Activated CD4-positive, alpha-beta T cell treated with anti-CD3 and anti-CD28 coated beads for 4 hours (primary cell): Measurements from ENCODE around the gene HOXA13.
A peak's percentile ranks its signal among the peaks of the same experiment; 100 is the strongest.

Source experiments
- DNase-seq, 2 donors: peaks; one replicate each; pipeline ENCODE4 v3.0.0-alpha.2; 2020

Gene HOXA13

DNA sequence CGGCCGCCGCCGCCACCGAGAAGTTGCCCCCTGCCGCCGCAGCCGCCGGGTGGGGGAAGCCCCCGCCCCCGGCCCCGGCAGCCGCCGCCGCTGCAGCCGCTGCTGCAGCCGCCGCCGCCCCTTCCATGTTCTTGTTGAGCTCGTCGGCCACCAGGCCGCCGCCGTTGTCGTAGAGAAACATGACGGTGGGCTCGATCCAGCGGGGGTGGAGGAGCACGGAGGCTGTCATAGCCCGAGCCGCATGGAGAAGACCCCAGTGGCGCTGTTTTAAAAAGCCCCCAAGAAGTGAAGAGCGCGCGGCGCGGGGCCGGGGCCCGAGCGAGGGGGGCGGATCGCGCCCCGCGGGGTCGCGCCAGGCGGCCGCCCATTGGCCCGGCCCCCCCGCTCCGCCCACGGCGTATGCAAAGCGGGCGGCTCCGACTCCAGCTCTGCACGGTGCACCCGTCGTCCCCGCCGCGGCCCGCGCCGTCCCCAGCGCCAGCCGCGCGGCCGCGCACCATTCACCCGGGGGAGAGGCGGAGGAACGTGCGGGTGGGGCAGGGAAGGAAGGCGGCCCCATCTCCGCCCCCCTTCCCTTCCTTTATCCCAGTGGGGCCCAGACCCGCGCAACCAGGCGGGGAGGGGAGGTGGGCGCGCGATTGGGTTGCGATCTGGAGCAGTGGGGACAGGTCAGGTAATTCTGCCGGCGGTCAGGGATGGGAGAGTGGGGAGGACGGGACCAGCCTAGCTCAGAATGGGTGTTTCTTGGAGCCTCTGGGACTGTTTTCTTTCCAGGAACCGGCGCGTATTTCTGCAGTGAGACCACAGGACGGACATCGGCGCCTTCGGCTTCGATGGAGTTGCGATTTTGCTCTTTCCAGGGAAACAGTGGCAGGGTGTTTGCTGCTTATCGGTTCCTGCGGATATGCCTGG is at the start of gene HOXA13:
Gene HOXA13 (minus strand): TSS at position 243 of the 912 bp plus-strand sequence. CDS start 14 bp downstream, at position 229.
- no peak for DNase-seq

- DNase-seq = no peak
These were observed 49.2 kb upstream of the HOXA13 start for GRCh38 chr7:27248911-27249723.

DNA sequence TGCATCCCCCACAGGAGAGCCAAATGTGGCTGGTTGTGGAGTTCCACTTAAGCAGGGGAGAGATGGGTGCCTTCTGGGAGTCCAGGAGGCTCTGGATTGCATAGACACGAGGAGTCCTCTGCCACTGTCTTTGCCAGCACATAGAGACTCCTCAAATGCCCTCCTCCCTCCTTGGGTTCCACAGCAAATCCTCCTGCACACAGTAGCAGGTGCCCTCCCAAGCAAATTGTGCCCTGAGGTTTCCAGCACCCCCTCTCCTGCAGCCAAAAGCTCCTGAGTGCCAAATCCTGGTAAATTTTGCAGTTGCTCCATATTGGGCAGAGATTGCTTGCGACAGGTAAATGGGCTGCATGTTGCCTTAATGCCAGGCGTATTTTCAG is 48.5 kb upstream of the HOXA13 start:
- no peak for DNase-seq

GRCh38 chr7:27247452-27248426 is 47.8 kb upstream of the HOXA13 start:
- DNase-seq = no peak

- DNase-seq = no peak
These were observed 47.1 kb upstream of the HOXA13 start for GRCh38 chr7:27247000-27247399.

- DNase-seq = no peak
These were observed 46.2 kb upstream of the HOXA13 start for GRCh38 chr7:27245798-27246691.

DNA sequence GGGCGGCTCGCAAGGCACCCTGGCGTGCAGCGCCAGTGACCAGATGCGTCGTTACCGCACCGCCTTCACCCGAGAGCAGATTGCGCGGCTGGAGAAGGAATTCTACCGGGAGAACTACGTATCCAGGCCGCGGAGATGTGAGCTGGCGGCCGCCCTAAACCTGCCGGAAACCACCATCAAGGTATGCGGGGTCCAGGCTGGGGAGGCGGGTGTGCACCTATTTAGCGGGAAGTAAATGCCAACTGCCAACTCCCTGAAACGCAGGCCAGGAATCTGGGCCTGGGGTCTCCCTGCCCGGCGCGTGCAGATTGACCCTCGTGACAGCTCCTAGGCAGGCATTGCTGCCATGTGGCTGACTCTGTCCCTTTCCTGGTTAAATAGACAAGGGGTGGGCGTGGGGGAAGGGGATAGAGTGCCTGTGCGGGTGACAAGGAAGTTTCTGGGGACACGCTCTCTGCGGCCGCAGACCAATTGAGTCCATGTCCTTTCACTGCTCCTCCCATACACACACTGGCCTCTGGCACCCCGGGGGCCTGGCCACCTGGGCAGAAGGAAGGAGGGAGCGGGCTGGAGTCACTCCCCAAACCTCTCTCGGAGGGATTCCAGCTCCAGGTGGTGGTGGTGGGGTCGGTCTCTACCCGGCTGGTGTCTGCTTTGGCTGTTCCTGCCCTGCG is 45.4 kb upstream of the HOXA13 start:
- no peak for DNase-seq

DNA sequence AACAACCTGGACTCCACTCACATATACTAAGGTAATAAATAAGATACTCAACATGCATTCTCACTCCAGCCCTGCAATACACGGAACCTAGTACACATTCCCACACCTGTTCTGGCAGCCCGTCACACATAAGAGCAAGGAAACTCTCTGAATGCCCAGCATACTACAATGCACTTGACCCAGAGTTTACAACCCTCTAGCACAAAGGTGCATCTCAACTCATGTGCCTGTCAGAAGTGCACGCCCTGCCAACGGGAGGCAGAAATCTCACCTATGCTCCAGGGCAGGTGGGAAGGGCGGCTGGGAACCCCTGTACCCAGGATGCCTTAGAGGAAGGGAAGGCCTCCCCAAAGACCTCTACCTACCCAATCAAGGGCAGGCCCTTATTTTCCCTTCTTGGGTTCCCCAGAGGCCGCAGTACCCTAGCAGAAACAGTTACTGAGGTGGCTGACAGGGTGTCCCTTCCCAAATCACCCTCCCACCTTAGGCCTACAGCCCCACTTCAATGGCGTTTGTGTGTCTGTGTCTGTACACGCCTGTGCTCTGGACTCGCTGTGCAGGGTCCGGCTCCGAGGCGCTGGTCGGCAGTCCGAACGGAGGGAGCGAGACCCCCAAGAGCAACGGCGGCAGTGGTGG is 44.7 kb upstream of the HOXA13 start:
- no peak for DNase-seq

DNA sequence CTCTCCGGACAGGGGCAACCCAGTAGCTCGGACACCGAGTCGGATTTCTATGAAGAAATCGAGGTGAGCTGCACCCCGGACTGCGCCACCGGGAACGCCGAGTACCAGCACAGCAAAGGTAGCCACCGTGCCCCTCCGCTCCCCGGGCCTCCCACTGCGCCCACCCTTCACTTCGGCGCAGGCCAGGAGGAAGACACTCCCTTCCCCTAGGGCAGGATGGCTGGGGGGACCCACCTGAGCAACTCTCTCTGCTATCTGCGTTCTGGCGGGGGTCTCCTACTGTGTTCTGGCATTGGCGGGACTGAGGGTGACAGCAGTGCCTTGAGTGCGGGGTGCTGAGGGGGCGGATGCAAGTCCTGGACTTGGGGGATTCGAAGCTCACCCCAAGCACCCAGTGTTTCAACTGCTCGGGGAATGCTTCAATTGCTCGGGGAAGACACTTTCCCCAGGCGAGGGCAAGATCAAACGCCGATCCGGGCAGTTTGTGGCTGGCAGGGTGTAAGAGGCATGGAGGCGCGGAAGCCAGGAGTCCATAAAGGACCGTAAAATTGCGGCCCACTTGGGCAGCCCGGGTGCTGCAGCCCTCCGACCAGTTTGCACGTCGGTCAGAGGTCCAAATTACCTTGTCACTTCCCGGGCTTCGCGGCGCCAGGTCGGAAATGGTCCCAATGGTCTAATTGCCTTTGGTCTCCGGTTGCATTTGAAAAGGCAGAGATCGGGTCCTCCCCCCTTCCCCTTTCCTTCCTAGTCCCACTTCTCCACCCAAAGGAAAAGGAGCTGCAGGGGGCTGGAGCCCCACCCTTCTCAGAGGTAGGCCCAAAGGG is 43.7 kb upstream of the HOXA13 start:
- no peak for DNase-seq

GRCh38 chr7:27242555-27243339 is 42.9 kb upstream of the HOXA13 start, which contains the start of gene EVX1:
Gene EVX1, plus strand, starts transcription at chr7:27242802. Its CDS starts 229 bp downstream, at chr7:27243031.
- peak in 1 of 2 donors; percentile 8 for DNase-seq

DNA sequence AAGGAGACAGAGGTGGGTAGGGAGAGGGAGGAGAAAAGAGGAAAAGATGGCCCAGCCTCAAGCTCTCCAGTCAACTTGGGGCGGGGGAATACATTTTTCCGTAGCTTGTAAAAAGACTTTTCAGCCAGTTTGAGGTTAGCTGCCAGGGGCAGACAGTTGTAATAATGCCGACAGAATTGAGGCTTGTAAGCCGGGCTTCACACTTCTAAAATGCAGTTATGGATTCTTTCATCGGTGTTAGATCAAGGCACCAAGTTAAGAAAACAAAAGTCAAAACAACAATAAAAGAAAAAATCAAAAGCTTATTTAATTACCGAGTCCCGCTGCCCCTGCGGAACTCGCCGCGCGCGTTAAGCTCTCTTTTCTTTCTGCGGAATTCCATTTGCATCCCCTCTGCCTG is 42.3 kb upstream of the HOXA13 start:
- no peak for DNase-seq

- no peak for DNase-seq
These were observed 41.5 kb upstream of the HOXA13 start for GRCh38 chr7:27241189-27242056.

DNA sequence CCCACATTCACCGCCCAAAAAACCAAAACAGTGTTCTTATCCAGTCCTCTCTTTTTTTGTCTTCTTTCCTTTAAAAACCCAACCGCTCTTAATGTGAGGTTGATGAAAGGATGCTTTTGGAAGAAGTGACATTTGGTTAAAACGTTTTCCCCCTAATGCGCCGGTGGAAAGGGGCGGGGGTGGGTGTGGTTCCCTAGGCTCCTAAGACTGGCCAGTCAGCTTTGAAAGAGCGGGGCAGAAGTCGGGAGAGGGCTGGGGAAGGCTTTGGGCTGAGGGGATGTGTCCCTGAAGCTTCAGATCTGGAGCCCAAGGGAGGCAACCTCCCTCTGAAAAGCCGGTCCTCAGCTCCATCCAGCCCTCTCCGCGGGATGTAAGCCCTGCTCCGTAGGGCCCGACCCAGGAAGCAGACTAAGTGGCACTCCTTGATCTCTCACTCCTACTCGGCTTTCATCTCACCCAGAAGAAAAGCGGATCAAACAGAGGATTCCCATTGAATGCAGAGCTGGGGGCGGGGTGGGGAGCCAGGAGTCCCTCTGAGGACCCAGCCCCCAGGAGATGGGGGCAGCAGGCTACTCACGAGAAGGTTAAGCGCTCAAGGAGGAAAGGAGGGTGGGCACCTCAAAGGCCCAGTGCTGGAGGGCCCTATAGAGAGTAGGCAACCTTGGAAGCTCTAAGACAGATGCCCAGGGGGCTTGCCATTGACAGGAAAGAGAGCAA is 40.3 kb upstream of the HOXA13 start:
- DNase-seq = no peak

DNA sequence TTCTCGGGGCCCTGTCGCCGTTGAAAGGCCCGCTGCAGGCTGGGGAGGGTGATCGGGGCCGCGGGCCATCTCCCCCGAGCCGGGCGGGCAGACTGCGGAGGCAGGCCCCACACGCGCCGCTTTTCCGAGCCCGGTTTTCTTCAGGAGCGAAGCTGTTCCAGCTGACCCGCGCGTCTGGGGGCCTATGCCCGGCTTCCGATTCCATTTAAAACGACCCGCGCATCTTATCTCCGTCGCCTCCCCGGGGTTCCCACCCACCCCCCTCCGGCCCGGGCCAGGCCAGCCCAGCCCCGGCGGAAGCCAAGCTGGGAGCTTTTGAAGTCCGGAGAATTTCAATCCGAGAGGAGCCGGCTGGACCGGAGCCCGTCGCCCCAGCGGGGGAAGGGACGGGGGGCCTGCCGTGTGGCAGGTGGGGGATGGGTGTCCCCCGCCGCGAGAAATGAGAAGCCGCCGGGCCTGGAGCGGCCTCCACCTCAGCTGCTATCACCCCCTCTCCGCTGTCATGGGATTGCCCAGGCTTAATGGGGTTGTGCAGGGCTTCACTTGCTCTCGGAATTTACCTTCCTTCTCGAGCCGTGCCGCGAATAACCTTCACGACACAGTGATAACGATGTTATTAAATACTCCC is 39.6 kb upstream of the HOXA13 start:
- no peak for DNase-seq

GRCh38 chr7:27238979-27239386 is 39.1 kb upstream of the HOXA13 start:
- DNase-seq = no peak

DNA sequence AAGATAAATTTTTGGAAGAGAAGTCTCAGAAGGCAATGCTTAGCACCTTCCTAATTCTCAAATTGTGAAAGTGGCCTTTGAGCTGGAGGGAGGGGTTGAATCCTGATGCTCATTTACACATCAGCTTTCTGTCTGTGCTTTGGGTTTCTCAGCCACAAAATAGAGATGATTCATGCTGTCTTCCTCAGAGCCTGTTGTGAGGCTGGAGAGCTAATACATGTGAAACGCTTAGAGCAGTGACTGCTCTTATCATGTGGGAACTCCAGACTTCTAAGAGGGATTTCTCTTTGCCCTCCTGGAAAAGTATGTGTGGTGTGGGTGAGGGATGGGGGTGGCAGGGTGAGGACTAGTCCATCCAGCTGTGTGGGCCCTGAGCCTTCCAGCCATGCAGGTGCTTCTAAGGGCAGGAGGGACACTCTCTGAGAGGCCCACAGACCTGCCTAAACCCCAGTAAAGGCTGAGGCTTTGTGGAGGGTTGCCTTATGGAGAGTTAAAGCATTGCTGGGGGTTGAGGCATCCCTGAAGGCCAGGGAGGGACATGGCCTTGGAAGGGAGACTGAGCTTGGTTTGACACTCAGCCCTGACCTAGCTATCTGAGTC is 37.9 kb upstream of the HOXA13 start:
- no peak for DNase-seq
